NCI-H1436 (cell line): Measurements from ENCODE around the gene KIAA0825.
A peak's percentile ranks its signal among the peaks of the same experiment; 100 is the strongest.

Experiments used
- DNase-seq: peaks from one replicate; lab custom pipeline; 2025; lab: John Stamatoyannopoulos, UW

The KIAA0825 gene

DNA sequence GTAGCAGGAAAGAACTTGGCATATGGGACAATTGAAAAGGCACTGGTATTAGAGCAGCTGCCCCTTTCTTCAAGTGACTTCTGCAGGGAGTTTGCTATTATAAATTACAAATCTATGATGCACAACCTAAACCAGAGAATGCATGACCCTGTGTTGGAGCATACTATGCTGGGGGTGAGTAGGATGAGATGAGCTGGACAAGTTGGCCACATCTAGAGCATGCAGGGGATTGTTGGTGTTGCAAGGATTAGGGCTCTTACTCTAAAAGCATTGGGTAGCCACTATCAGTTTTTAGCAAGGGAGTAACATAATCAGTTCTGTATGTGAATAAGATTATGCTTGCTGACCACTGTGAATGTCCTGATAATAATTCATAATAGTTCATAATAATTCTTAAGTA lies 186.7 kb downstream of the KIAA0825 start:
- no peak for DNase-seq

DNA sequence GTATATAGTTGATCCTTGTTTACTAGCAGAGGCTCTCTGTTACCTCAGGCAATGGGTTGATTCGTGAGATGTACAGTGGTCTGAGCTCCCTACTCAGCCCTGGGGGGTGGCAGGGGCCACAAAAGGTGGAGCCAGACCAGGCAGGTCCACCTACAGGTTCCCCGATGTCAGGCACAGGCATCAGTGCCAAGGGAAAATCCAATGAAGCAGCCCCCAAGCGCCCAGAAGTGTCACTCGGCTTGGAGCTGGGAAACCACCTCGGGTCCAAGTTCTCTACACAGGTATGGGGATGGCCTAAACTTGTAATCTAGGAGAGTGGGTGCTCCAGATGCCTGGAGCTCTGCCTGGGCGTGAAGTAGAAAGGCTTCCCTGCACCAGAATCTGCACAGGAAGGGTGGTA lies 188.8 kb downstream of the KIAA0825 start:
- no peak for DNase-seq

GRCh38 chr5:94425396-94425795 lies 193.0 kb downstream of the KIAA0825 start:
- DNase-seq, result no peak

DNA sequence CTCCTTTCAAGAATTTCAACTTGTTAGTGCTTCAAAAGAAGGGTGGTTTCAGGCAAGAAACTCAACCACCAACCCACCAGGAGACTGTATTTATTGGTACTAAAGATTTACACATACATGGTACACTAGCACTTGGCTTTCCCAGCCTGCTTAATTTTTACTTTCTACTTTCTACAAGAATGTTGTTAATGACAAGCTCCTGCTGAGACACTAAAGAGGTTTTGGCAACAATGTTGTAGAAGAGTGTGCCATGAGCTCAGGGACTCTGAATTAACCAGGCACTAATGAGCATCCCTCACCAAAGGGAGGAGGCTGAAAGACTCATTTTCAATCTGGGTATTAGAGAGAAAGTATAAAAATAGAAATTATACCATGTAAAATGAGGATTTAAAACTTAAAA lies 195.0 kb downstream of the KIAA0825 start:
- no peak for DNase-seq

GRCh38 chr5:94422812-94423211 lies 195.6 kb downstream of the KIAA0825 start:
- no peak for DNase-seq

GRCh38 chr5:94420885-94421284 lies 197.5 kb downstream of the KIAA0825 start:
- no peak for DNase-seq

DNA sequence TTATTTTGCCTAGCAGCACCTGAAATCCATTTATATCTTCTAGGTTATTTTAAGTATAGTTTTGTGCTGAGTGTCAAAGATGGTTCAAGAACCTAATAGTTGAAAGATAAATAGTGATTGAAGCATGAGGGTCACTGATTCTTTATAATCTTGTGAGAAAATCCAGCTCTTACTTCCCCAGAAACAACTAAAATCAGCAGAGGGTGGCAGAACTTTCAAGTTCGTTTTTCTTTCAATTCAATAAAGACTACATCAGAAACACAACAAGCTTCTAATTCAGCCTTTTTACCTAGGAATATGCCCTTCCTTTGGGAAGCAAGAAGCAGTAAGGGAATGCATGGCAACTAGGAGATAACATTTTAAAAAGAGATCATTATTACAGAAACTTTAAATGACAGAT lies 202.6 kb downstream of the KIAA0825 start:
- no peak for DNase-seq

DNA sequence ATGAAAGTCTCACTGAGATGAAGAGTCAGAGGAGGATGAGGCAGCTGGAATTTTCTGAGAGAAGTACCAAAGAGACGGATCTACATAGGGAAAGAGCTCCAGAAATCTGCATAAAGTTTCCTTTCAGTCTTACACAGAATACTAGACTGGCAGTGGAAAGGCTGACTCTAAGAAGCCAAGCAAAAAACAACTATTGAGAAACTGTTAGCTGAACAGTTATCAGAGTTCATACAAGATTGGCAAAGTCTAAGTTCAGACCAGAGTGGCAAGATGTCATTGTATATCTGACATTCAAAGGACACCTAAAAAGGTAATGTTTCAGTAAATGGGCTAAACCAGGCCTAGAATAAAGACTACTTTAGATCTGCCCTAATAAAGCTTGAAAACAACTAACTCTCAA lies 209.0 kb downstream of the KIAA0825 start:
- DNase-seq, result no peak

- DNase-seq, result no peak
These were observed 211.4 kb downstream of the KIAA0825 start for GRCh38 chr5:94407023-94407422.

- DNase-seq, result no peak
These were observed 214.9 kb downstream of the KIAA0825 start for GRCh38 chr5:94403483-94403882.

- no peak for DNase-seq
These were observed 216.3 kb downstream of the KIAA0825 start for GRCh38 chr5:94402096-94402495.

GRCh38 chr5:94397508-94397907 lies 220.9 kb downstream of the KIAA0825 start:
- DNase-seq, result no peak

GRCh38 chr5:94396687-94397086 lies 221.7 kb downstream of the KIAA0825 start:
- no peak for DNase-seq

- DNase-seq, result no peak
These were observed 222.9 kb downstream of the KIAA0825 start for GRCh38 chr5:94395468-94395867.

DNA sequence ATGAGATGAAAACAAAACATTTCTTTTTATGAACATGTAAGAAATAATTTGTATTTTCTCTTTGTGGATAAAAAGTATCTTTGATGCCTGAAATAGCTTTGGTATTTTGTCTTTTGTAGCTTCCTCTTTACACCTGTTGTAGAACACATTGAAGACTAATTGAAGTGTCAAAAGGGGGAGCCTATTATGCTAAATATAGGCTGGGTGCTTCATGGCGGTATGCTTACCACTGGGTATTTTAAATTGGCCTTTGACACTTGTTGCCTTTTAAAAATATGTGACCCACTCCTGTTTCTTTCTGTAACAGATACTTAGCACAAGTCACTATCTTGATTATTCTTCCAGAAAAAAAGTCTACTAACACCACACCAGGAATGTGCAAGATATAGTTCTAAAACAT lies 226.4 kb downstream of the KIAA0825 start:
- DNase-seq, result no peak

DNA sequence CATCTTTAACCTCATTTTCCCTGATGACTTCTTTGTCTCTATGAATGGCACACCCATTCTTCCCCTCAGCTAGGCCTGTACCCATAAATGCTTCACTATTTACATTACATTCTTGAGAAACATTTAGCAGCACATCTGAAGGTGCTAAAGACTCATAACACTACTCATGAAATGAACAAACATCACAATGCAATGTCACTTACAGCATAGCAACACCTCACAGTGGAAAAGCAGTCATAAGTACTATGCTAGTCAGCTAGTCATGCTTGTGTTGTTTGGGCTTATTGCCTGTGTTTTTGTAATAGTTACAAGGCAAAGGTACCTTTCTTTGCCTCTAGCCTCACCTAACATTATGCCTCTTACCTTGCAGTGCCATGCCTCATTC lies 228.9 kb downstream of the KIAA0825 start:
- DNase-seq, result no peak

DNA sequence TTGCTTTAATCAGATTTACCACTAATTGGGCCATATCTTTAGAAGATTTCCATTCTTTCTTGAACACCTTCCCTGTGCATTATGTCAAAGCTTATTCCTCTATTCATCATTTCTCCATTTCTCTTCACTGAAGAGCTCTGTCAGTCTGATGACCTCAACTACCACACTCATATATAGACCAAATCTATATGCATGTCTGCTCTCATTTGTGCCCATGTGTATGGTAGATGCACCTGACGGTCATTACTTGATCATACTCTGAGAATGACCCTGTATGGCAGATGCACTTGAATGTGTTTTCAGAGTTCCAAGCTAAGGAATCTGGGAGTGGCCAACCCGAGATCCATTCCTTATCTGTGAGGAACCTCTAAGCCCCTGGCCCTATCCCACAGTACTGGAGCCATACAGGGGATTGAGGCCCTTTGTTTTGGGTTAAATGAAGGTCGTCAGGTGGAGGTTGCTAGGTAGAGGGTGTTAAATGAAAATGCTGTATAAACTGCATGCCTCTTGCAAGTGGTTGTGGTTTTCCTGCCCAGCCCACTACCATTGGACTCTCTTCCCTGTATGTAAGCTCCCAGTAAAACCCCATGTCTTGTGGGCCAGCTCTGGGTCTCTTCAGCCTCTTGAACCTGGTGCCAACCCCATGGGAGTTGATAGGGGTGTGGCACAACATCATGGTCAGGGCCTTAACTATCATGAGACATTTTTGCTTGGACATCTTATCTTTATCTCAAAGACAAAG lies 229.5 kb downstream of the KIAA0825 start:
- no peak for DNase-seq

DNA sequence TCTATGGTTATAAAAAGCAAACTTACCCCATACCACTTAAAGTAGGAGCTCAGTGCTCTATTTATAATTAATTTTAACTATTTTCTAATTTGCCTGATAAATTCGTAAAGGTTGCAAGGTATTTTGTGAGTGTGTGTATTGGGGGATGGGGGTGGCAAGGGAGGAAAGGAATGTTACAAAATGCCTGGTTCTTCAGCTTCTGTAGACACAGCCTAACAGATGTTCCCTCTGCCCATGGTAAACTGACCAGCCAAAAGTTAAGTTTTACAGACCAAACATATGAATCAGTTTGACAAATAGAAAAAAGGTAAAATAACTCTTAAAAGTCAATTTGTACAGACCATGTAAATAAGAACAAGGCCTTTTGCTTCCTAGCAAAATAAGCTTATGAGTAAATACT lies 232.6 kb downstream of the KIAA0825 start:
- DNase-seq, result no peak

DNA sequence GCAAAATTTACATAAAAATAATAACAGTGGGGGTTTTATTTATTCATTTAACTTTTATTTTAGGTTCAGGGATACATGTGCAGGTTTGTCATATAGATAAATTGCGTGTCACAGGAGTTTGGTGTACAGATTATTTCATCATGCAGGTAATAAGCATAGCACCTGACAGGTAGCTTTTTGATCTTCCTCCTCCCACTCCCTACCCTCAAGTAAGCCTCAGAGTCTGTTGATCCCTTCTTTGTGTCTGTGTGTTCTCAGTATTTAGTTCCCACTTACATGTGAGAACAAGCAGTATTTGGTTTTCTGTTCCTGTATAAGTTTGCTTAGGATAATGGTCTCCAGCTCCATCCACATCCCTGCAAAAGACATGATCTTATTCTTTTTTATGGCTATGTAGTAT lies 240.3 kb downstream of the KIAA0825 start:
- no peak for DNase-seq

- no peak for DNase-seq
These were observed 241.6 kb downstream of the KIAA0825 start for GRCh38 chr5:94376672-94377345.

DNA sequence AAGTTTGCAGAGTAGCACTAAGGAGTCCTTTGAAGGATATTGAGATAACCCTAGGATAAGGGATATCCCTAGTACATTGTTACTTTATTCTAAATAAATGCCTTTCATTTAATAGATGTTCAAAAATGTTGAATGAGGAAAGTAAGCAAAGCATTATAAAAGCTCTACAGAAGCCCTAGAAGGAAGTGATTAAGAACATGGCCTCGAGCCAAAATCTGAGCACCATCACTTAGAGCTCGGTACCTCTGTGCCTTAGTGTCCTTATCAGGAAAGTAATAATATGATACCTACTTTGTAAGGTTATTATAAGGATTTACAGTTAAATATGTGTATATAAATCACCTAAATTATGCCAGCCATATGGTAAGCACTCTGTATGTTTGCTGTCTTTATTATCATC lies 242.6 kb downstream of the KIAA0825 start:
- DNase-seq, result peak; percentile 41

DNA sequence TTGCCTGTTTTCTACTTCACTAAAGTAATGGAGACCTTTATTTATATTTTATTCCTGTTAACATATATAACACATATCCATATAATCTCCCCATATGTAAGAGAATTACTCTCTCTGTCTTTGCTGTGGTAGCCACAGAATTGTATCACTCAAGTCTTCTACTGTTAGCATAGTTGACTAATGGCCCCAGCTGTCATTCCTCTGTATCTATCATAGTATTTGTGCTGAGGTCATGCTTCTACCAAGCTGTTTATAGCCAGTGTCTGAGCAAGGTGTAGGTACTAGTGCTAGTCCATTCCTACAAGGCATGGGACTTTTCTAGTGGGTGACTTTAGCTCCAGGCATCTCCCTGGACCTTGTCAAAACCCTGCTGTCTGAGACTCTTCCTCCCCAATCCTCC lies 244.1 kb downstream of the KIAA0825 start:
- no peak for DNase-seq

- DNase-seq, result no peak
These were observed 250.5 kb downstream of the KIAA0825 start for GRCh38 chr5:94367900-94368299.

DNA sequence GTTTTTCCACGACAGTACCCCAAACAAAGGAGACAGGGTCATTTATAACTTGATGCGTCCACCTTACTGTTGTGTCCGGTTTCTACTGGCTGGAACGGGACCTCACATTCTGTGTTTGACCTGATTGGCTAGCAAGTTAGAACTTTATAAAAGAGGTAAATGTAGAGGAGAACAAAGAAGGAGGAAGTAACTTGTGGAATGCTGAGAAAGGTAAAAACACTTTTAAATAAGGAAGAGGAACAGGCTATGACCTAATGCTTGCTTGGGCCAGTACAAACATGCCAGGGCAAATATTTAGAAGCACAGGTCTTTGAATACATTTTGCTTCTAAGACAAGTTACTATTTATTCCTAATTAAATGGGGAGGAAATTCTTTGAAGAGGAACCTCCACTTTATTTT lies 251.6 kb downstream of the KIAA0825 start:
- DNase-seq, result no peak
